ENCODE measurements around the gene PDS5A. TPM values are rescaled to one million over a fixed set of nuclear protein-coding genes. Genes with fewer than 3 reads are reported as not detected.

The PDS5A gene
- polyA plus RNA-seq, 3 donors, result 14.2 to 19.4 (median 17.7) TPM

DNA sequence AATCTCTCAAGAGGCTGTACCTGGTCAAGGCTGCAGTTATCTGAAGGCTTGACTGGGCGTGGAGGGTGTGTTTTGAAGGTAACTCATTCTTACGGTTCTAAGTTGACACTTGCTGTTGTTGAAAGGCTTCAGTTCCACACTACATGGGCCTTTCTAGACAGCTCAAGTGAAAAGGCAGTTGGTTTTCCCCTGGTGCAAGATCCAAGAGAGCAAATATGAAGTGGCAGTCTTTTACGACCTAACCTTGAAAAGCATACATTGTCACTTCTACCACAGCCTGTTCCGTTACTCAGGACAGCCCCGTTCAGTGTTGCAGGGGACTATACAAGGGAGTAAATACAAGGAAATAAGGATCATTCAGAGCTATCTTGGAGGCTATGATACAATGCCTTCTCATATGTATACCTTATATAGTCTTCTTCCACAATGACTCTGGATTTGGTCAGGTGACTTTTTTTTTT, 46.2 kb downstream of the PDS5A start:
- no peaks in the 10 kb centered on the region for H3K9me3 Mint-ChIP-seq
- H3K27me3 Mint-ChIP-seq (ENCODE audit: low read depth in 3 of 3), result no peaks in the 10 kb centered on the region
- Histone ChIP-seq H3K4me3 (replicated peaks in 1 of 3; ENCODE audit: low read depth in 2 of 3, low read length in 3 of 3) (no peak overlapping the region), H3K36me3 (replicated peaks in 1 of 2; ENCODE audit: control insufficient read depth in 1 of 2, insufficient read depth in 2 of 2, low read length in 2 of 2) (peaks cover 12 to 20% of the 10 kb centered on the region in 2 donors), H4K20me1 (ENCODE audit: insufficient read depth, low read length) (peaks cover 71% of the 10 kb centered on the region), H3K4me1 (ENCODE audit: control insufficient read depth in 1 of 2, insufficient read depth in 2 of 2, low read length in 2 of 2) (peaks cover 13 to 18% of the 10 kb centered on the region in 2 donors), H3K4me2 (replicated peaks; ENCODE audit: extremely low read depth, low read length, poor library complexity, severe bottlenecking) (no peak overlapping the region), H2AFZ (ENCODE audit: insufficient read depth, low read depth, low read length, poor library complexity, severe bottlenecking) (no peak overlapping the region), H3K9ac (ENCODE audit: insufficient read depth, low read length, poor library complexity, severe bottlenecking) (no peak overlapping the region), H3K79me2 (ENCODE audit: insufficient read depth, low read length) (peaks cover 82% of the 10 kb centered on the region), H3K9me3 (replicated peaks in 1 of 2; ENCODE audit: control insufficient read depth in 1 of 2, insufficient read depth in 1 of 2, low read length in 2 of 2) (no peaks in the 10 kb centered on the region), H3K27ac (ENCODE audit: low read depth in 1 of 2, low read length in 2 of 2) (peak overlapping the region in 1 of 2 donors; percentile 64), H3K27me3 (ENCODE audit: control insufficient read depth in 2 of 2, insufficient read depth in 2 of 2, low read length in 2 of 2) (no peaks in the 10 kb centered on the region)
- WGBS (ENCODE audit: insufficient coverage), result 100% methylated on average over 2 of the region's 5 CpGs
- intact Hi-C loops (cut with micrococcal nuclease), result no loop called here
- peak overlapping the region in 4 of 7 donors; percentile 41 to 85 (median 51) for H3K27ac Mint-ChIP-seq
- DNase-seq, result no peak
- peaks cover 9 to 29% of the 10 kb centered on the region in 2 donors for H3K36me3 Mint-ChIP-seq
- H3K4me3 Mint-ChIP-seq, result no peak overlapping the region
- H3K4me1 Mint-ChIP-seq, result peaks cover 28% of the 10 kb centered on the region
- TF ChIP-seq, protein P1, sequence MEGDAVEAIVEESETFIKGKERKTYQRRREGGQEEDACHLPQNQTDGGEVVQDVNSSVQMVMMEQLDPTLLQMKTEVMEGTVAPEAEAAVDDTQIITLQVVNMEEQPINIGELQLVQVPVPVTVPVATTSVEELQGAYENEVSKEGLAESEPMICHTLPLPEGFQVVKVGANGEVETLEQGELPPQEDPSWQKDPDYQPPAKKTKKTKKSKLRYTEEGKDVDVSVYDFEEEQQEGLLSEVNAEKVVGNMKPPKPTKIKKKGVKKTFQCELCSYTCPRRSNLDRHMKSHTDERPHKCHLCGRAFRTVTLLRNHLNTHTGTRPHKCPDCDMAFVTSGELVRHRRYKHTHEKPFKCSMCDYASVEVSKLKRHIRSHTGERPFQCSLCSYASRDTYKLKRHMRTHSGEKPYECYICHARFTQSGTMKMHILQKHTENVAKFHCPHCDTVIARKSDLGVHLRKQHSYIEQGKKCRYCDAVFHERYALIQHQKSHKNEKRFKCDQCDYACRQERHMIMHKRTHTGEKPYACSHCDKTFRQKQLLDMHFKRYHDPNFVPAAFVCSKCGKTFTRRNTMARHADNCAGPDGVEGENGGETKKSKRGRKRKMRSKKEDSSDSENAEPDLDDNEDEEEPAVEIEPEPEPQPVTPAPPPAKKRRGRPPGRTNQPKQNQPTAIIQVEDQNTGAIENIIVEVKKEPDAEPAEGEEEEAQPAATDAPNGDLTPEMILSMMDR (IDR thresholded peaks at IDR 0.05), result no peak

- Mint-ChIP-seq H3K4me3 (no peak overlapping the region), H3K9me3 (no peaks in the 10 kb centered on the region), H3K36me3 (peaks cover 21 to 36% of the 10 kb centered on the region in 2 donors), H3K27ac (peak overlapping the region in 4 of 7 donors; percentile 48 to 75 (median 62)), H3K27me3 (ENCODE audit: low read depth in 3 of 3) (no peaks in the 10 kb centered on the region), H3K4me1 (peaks cover 16% of the 10 kb centered on the region)
- TF ChIP-seq, protein P1 (IDR thresholded peaks at IDR 0.05), result no peak
- H3K4me1 ChIP-seq (ENCODE audit: control insufficient read depth in 1 of 2, insufficient read depth in 2 of 2, low read length in 2 of 2), result peaks cover 8 to 9% of the 10 kb centered on the region in 2 donors
- no peak overlapping the region for H3K9ac ChIP-seq (ENCODE audit: insufficient read depth, low read length, poor library complexity, severe bottlenecking)
- no peak overlapping the region for H3K4me3 ChIP-seq (replicated peaks in 1 of 3; ENCODE audit: low read depth in 2 of 3, low read length in 3 of 3)
- H3K36me3 ChIP-seq (replicated peaks in 1 of 2; ENCODE audit: control insufficient read depth in 1 of 2, insufficient read depth in 2 of 2, low read length in 2 of 2), result peaks cover 18 to 39% of the 10 kb centered on the region in 2 donors
- no CpG with 5 or more reads among the region's 2 CpGs for WGBS (ENCODE audit: insufficient coverage)
- H2AFZ ChIP-seq (ENCODE audit: insufficient read depth, low read depth, low read length, poor library complexity, severe bottlenecking), result no peak overlapping the region
- H3K4me2 ChIP-seq (replicated peaks; ENCODE audit: extremely low read depth, low read length, poor library complexity, severe bottlenecking), result no peak overlapping the region
- peaks cover 46% of the 10 kb centered on the region for H4K20me1 ChIP-seq (ENCODE audit: insufficient read depth, low read length)
- H3K79me2 ChIP-seq (ENCODE audit: insufficient read depth, low read length), result peaks cover 72% of the 10 kb centered on the region
- no peaks in the 10 kb centered on the region for H3K27me3 ChIP-seq (ENCODE audit: control insufficient read depth in 2 of 2, insufficient read depth in 2 of 2, low read length in 2 of 2)
- no peaks in the 10 kb centered on the region for H3K9me3 ChIP-seq (replicated peaks in 1 of 2; ENCODE audit: control insufficient read depth in 1 of 2, insufficient read depth in 1 of 2, low read length in 2 of 2)
- no peak overlapping the region for H3K27ac ChIP-seq (ENCODE audit: low read depth in 1 of 2, low read length in 2 of 2)
- intact Hi-C loops (cut with micrococcal nuclease), result no loop called here
- no peak for DNase-seq
These were observed 49.2 kb downstream of the PDS5A start for GRCh38 chr4:39928538-39928937.
